Measurements from ENCODE around the gene C14orf119. TPM values are rescaled to one million over a fixed set of nuclear protein-coding genes. Genes with fewer than 3 reads are reported as not detected.
A peak's percentile ranks its signal among the peaks of the same experiment; 100 is the strongest.
"Not testable (repeated sequence)": the region's sequence is repeated elsewhere in the genome, so short reads cannot be mapped to it uniquely, and the experiment has no call there.

C14orf119 gene
- total and polyA plus RNA-seq, 9 of the 15 experiments (the other 6 are each of a cell fraction or from before 2014, with no cell fraction given) = 36.7 to 251 (median 51.8) TPM

DNA sequence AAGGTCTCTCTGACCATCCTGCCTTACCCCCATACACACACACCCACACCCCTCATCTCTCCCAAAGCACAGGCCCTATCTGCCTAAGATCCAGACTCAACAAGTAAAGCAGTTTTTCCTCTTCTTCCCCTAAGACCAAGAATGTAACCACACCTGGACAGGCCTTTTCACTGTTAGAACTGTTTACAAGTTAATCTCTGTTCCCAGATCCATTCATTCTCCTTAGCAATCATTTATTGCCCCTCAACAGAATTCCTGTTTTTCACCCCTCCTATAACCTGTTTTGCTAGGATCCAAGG, 11.4 kb downstream of the C14orf119 start (continued):
- TF ChIP-seq ZNF398 (CRISPR knock-in tag; IDR thresholded peaks at IDR 0.05) (no peak), POLR2G (IDR thresholded peaks at IDR 0.05; ENCODE audit: low read depth, low read length) (no peak)

- H2AFZ ChIP-seq (ENCODE audit: low read depth, low read length); H3K9me3 ChIP-seq (replicated peaks; ENCODE audit: control insufficient read depth, insufficient read depth, low read depth, low read length); FAIRE-seq; ATAC-seq; H3K36me3 ChIP-seq (ENCODE audit: control insufficient read depth, insufficient read depth, low read length); H3K4me2 ChIP-seq (ENCODE audit: insufficient read depth, low read length); H3K27ac ChIP-seq (ENCODE audit: extremely low read depth, low read depth, low read length); POLR2A ChIA-PET; H3K9ac ChIP-seq (ENCODE audit: insufficient read depth in 1 of 2, low read depth in 2 of 2, low read length in 2 of 2); H3K9me1 ChIP-seq (ENCODE audit: control insufficient read depth, insufficient read depth, low read length); BruUV-seq (replicated peaks); H3K27me3 ChIP-seq (ENCODE audit: control insufficient read depth in 2 of 2, insufficient read depth in 2 of 2, low read length in 2 of 2); H3K4me3 ChIP-seq; DNase-seq (ENCODE audit: extremely low read depth in 1 of 4, low spot score in 3 of 4); H3K79me2 ChIP-seq (ENCODE audit: control insufficient read depth, insufficient read depth, low read length); H4K20me1 ChIP-seq (replicated peaks; ENCODE audit: control insufficient read depth, insufficient read depth, low read length): not testable (repeated sequence)
- peak; percentile 20; the same call in 1 of the 2 replicates for TF ChIP-seq NCOR1 (IDR thresholded peaks at IDR 0.05)
- 0 out of 4 replicates have a peak, but pooled peaks of 1 of the 2 experiments have one; percentile 20 for TF ChIP-seq MNT (conservative IDR thresholded peaks at IDR 0.05)
- peak; percentile 70 for TF ChIP-seq CBFA2T3 (IDR thresholded peaks at IDR 0.05)
- peak; percentile 57 for TF ChIP-seq CBFA2T2 (conservative IDR thresholded peaks at IDR 0.05)
- TF ChIP-seq TAL1 (IDR thresholded peaks at IDR 0.05) = peak; percentile 25; the same call in 1 of the 2 replicates
- CTCF ChIA-PET (ENCODE audit: low intra/inter-chr PET ratio) = interaction anchor here (3.3 kb wide), 1 partner anchor 30 kb away, joined by 25 read pairs; no protein-coding TSS in a partner anchor
- WGBS (ENCODE audit: insufficient coverage, low coverage, missing lambda C conversion rate) = 22% methylated on average over 3 of the region's 5 CpGs
- peaks cover 8 to 19% of the 10 kb centered on the region in 2 experiments; a peak in 4 of 5 replicates for H3K4me1 ChIP-seq (replicated peaks in 1 of 2; ENCODE audit: control insufficient read depth in 2 of 2, insufficient read depth in 2 of 2, low read length in 2 of 2)
- in situ Hi-C loops (cut with MboI) = loop anchor here (5.0 kb wide), 1 partner anchor 40 kb away; no protein-coding TSS in a partner anchor
- intact Hi-C loops (cut with micrococcal nuclease) = loop anchor here (5.0 kb wide), 2 partner anchors 120 to 135 kb away; no protein-coding TSS in a partner anchor
Observed at GRCh38 chr14:23107620-23108019, 12.3 kb downstream of the C14orf119 start.

All from K562 (cell line).